ENCODE results near the gene PRDM13.

GRCh38 chr6:99560668-99561067 is 46.0 kb upstream of the PRDM13 start:
- TF ChIP-seq REST (IDR thresholded peaks at IDR 0.05; ENCODE audit: low read depth), result no peak
- TF ChIP-seq EGR1 (IDR thresholded peaks at IDR 0.05), result no peak
- no peak for TF ChIP-seq CREB1 (IDR thresholded peaks at IDR 0.05; ENCODE audit: low read depth)
- no peak for TF ChIP-seq RAD21 (IDR thresholded peaks at IDR 0.05; ENCODE audit: low read depth)
- TF ChIP-seq EP300 (IDR thresholded peaks at IDR 0.05; ENCODE audit: borderline replicate concordance), result no peak

Measured in Ishikawa (cell line).